Uterus (tissue), 2 donors: ENCODE measurements around the gene SGMS1.

Experiments used
- CTCF ChIP-seq, 4 experiments: fragments of 200-600 bp in 2 of 4; fragments of 450-650 bp in 2 of 4; sonication (generic) in 2 of 4; IDR thresholded peaks; one replicate each; pipeline ENCODE4 v1.5.1; 2016 to 2019; ENCODE audit warnings: antibody characterized with exemption in 4 of 4, mild to moderate bottlenecking in 2 of 4, moderate library complexity in 1 of 4
- POLR2A ChIP-seq, 2 donors: fragments of 450-650 bp; IDR thresholded peaks; one replicate each; pipeline ENCODE4 v1.6.1; 2016; ENCODE audit warnings: antibody characterized with exemption in 2 of 2, mild to moderate bottlenecking in 1 of 2, moderate library complexity in 1 of 2

DNA sequence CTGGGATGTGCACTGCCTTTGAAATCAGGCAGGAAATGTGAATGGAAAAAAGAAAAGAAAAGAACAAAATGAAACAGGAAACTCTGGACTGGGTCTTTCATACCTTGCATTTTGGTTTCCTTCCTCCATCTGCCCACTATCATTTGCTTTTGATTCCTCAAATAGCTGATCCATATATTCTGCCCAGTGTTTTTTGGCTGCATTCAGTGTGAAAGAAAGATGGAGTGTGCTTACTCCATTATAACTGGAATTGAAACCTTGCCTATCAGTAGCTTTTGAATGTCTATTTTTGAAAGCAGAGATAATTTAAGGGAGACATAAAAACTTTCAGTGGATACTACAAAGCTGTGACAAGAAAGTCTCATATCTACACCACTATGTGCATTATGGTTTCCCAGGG, 308.3 kb downstream of the SGMS1 start:
- TF ChIP-seq POLR2A (IDR thresholded peaks at IDR 0.05), result no peak
- TF ChIP-seq CTCF (IDR thresholded peaks at IDR 0.05), result no peak
